Coronary artery (tissue), 2 donors: ENCODE data around the gene DRAP1.
"Not testable (repeated sequence)": the region's sequence is repeated elsewhere in the genome, so short reads cannot be mapped to it uniquely, and the experiment has no call there.

Source experiments
- DNase-seq: peaks from one replicate; pipeline ENCODE4 v3.0.0-alpha.2; 2017; ENCODE audit warnings: low spot score
- H3K27ac ChIP-seq, 2 donors: fragments of 200-600 bp; sonication (generic); one replicate each; pipeline ENCODE4 v1.5.1; 2016 to 2019
- H3K4me3 ChIP-seq: fragments of 200-600 bp; sonication (generic); 2 replicates; pipeline ENCODE4 v1.5.1; 2016; ENCODE audit warnings: mild to moderate bottlenecking, moderate library complexity
- TF ChIP-seq, protein P1 (sequence below): fragments of 200-600 bp; sonication (generic); IDR thresholded peaks from one replicate; pipeline ENCODE4 v1.5.1; 2019; ENCODE audit warnings: antibody characterized with exemption

The DRAP1 gene

DNA sequence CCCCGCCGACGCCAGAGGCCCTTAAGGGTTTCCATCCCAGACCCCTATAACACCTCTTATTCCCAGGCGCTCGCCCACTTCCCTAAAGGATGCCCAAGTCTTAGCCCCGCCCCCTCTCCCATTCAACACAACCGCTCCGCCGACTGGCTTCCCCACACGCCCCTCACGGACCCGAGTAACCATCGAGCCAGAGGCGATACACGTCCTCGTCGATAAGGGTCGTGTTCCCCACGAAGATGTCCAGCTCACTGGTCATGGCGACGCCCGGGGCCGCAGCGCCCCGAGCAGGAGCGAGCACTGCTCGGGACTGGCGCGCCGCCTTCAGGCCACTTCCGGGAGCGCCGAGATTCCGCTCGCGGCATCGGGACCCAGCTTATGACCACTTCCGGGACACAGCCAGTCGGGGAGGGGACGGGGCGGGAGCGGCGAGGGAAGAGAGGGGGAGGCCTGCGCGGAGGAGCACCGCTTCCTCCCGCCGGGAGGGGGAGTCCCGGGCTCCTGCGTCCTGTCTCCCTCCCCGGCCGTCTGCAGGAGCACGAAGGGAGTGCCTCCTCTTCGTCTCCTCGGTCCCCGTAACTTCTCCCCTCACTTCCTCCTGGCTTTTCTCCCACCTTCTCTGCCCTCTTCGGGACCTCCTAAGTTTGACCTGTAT, 30.9 kb upstream of the DRAP1 start, which contains the start of gene FIBP:
Gene FIBP, minus strand, starts transcription at position 309 of the 652 bp plus-strand sequence. Its CDS starts 53 bp downstream, at position 256.
- TF ChIP-seq, protein P1, sequence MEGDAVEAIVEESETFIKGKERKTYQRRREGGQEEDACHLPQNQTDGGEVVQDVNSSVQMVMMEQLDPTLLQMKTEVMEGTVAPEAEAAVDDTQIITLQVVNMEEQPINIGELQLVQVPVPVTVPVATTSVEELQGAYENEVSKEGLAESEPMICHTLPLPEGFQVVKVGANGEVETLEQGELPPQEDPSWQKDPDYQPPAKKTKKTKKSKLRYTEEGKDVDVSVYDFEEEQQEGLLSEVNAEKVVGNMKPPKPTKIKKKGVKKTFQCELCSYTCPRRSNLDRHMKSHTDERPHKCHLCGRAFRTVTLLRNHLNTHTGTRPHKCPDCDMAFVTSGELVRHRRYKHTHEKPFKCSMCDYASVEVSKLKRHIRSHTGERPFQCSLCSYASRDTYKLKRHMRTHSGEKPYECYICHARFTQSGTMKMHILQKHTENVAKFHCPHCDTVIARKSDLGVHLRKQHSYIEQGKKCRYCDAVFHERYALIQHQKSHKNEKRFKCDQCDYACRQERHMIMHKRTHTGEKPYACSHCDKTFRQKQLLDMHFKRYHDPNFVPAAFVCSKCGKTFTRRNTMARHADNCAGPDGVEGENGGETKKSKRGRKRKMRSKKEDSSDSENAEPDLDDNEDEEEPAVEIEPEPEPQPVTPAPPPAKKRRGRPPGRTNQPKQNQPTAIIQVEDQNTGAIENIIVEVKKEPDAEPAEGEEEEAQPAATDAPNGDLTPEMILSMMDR = peak; percentile 96
- peak; percentile 98 for DNase-seq
- Histone ChIP-seq H3K4me3 (peak within 1 kb of the TSS; percentile 73), H3K27ac (peak within 1 kb of the TSS; percentile 87 to 91)

DNA sequence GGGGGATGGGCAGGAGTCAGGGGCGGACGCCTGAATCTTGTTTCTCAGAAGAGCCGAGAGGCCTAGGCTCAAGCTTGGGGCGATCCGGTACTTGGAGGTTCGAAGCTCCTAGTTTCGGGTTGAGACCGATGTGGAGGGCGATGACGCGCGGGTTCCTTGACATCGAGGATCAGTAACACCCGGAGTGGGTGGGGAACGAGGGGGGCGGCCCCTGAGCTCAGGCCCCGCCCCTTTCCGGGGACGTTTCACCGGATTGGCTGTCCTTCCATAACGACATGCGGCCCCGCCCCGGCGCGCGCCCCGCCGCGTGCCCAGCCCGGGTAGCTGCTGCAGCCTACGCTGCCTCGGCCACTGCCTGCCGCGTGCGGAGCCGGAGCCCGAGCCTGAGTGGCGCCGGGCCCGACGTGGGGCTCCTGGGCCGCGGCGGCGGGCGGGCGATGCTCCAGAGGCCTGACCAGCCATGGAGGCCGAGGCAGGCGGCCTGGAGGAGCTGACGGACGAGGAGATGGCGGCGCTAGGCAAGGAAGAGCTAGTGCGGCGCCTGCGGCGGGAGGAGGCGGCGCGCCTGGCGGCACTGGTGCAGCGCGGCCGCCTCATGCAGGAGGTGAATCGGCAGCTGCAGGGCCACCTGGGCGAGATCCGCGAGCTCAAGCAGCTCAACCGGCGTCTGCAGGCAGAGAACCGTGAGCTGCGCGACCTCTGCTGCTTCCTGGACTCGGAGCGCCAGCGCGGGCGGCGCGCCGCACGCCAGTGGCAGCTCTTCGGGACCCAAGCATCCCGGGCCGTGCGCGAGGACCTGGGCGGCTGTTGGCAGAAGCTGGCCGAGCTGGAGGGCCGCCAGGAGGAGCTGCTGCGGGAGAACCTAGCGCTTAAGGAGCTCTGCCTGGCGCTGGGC, 28.7 kb upstream of the DRAP1 start, which contains the start of gene CCDC85B:
Gene CCDC85B, plus strand, starts transcription at position 350 of the 895 bp plus-strand sequence. Its CDS starts 111 bp downstream, at position 461.
- H3K27ac ChIP-seq = peak within 1 kb of the TSS; percentile 87 to 91
- DNase-seq = peak; percentile 99
- peak within 1 kb of the TSS; percentile 73 for H3K4me3 ChIP-seq
- TF ChIP-seq, protein P1 = no peak

GRCh38 chr11:65891219-65892136, 27.7 kb upstream of the DRAP1 start:
- DNase-seq = peak; percentile 84
- Histone ChIP-seq H3K4me3 (peak overlapping the region; percentile 73), H3K27ac (peak overlapping the region; percentile 87 to 91)
- TF ChIP-seq, protein P1 = no peak

DNA sequence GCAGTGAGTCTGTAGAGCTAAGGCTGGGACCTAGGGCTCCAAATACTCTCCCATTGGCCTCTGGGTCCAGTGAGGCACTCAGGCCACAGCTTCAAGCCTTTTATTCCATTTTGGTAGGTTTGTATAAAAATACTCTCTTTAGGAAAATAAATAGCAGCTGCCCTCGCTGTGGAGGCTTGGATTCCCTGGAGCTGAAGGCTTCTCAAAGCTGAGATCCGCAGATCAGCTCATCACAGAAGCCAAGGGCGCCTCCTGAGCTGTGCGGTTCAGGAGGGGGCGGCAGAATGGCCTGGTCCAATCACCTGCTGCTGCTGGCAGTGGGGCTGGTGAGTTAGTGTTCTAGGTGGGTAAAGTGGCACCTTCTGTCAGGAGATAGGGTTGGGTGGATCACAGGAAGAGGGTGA, 27.1 kb upstream of the DRAP1 start:
- not testable (repeated sequence) for DNase-seq
- H3K4me3 ChIP-seq = peak overlapping the region; percentile 73
- peak overlapping the region; percentile 87 to 91 for H3K27ac ChIP-seq

DNA sequence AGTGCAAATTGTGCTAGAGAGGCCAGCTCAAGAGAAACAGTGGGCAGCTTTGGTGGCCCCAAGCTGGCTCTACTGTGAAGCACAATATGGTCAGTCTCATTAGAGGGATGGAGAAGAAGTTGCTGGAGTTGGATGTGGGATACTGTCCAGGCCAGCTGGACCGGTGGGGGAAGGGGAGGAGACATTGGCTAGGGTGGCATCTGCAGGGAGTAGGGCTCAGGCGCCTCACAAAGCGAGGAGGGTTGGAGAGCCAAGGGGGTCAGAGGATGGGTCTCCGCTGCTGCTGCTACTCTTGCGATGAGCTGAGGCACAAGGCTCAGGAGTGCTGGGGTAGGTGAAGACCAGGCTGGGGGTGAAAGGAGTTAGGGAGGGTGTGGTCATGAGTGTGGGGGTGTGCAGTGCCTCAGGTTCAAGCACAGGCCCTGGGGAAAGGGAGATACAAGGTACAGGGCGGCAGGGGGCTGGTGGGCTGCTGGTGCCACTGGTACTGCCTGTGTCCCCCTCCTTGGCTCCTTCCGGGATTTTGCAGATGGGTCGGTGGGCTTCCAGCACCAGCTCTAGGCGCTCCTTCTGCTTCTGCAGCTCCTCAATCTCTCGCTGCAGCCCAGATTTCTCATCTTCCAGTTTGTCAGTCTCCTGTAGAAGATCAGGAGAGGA, 26.4 kb upstream of the DRAP1 start:
- Histone ChIP-seq H3K27ac (peak overlapping the region; percentile 87 to 91), H3K4me3 (peak overlapping the region; percentile 73)
- TF ChIP-seq, protein P1 = no peak
- DNase-seq = no peak

GRCh38 chr11:65894034-65894591, 25.1 kb upstream of the DRAP1 start:
- TF ChIP-seq, protein P1 = no peak
- peak overlapping the region; percentile 73 for H3K4me3 ChIP-seq
- peak overlapping the region; percentile 72 to 91 for H3K27ac ChIP-seq
- no peak for DNase-seq
